Activated CD8-positive, alpha-beta T cell treated with anti-CD3 and anti-CD28 coated beads for 36 hours (primary cell): Measurements from ENCODE around the gene NCF2. TPM values are rescaled to one million over a fixed set of nuclear protein-coding genes. Genes with fewer than 3 reads are reported as not detected.

Experiments used
- ATAC-seq: fragments of 200-7000 bp; cut with Tn5 transposase; one replicate; pipeline ENCODE4 v1.10.0; 2021; ENCODE audit warnings: mild to moderate bottlenecking, moderate library complexity
- CTCF ChIA-PET: fragments of 350-600 bp; sonication (Branson Sonifier 250); formaldehyde crosslinking; loops from one replicate; lab custom pipeline; 2021; ENCODE audit warnings: antibody characterized with exemption; lab: Charles Lee
- POLR2A ChIA-PET: fragments of 350-600 bp; sonication (Branson Sonifier 250); formaldehyde crosslinking; loops from one replicate; lab custom pipeline; 2021; ENCODE audit warnings: antibody characterized with exemption; lab: Charles Lee
- DNase-seq: peaks from one replicate; pipeline ENCODE4 v3.0.0-alpha.2; 2020
- H3K27ac Mint-ChIP-seq: one replicate; pipeline ENCODE4 v1.8.0; 2021; ENCODE audit warnings: mild to moderate bottlenecking, mixed read lengths
- H3K27me3 Mint-ChIP-seq: one replicate; pipeline ENCODE4 v1.8.0; 2021; ENCODE audit warnings: mixed read lengths
- H3K36me3 Mint-ChIP-seq: one replicate; pipeline ENCODE4 v1.8.0; 2021; ENCODE audit warnings: low read depth, mixed read lengths
- H3K4me1 Mint-ChIP-seq: one replicate; pipeline ENCODE4 v1.8.0; 2021; ENCODE audit warnings: low read depth, mixed read lengths
- H3K4me3 Mint-ChIP-seq: one replicate; pipeline ENCODE4 v1.8.0; 2021; ENCODE audit warnings: mild to moderate bottlenecking, moderate library complexity, mixed read lengths
- H3K9me3 Mint-ChIP-seq: one replicate; pipeline ENCODE4 v1.8.0; 2021; ENCODE audit warnings: mixed read lengths
- CTCF ChIP-seq: fragments of 200-600 bp; IDR thresholded peaks from one replicate; pipeline ENCODE4 v1.8.0; 2022; ENCODE audit warnings: antibody characterized with exemption, mild to moderate bottlenecking
- intact Hi-C: fragments of 100-400 bp; cut with micrococcal nuclease; formaldehyde crosslinking; loops from one replicate; pipeline ENCODE4 v1.10.0; 2022
- total RNA-seq, 2 experiments: library from RNA; stranded (reverse); gene quantifications; one replicate each; pipeline ENCODE4 v1.2.3, GENCODE V29; 2021

Gene NCF2
- total RNA-seq, 2 experiments from 2014 or later, result 4.2 to 4.7 TPM

- POLR2A ChIA-PET, result interaction anchor here (1.1 kb wide), 1 partner anchor 14 kb away, joined by 4 read pairs; no protein-coding TSS in a partner anchor
Observed at GRCh38 chr1:183553331-183553730, 36.9 kb downstream of the NCF2 start.

GRCh38 chr1:183552891-183553290, 37.4 kb downstream of the NCF2 start:
- Mint-ChIP-seq H3K36me3 (peaks cover 28% of the 10 kb centered on the region), H3K27ac (peak overlapping the region; percentile 4), H3K27me3 (no peaks in the 10 kb centered on the region), H3K9me3 (no peaks in the 10 kb centered on the region), H3K4me3 (no peak overlapping the region), H3K4me1 (no peaks in the 10 kb centered on the region)
- ChIA-PET POLR2A (no interaction called here), CTCF (no interaction called here)
- TF ChIP-seq CTCF, result no peak
- intact Hi-C loops, result loop anchor here (5.0 kb wide), 1 partner anchor 69 kb away; no protein-coding TSS in a partner anchor
- ATAC-seq, result no peak
- no peak for DNase-seq

More at GRCh38 chr1:183553331-183553730, 36.9 kb downstream of the NCF2 start:
- H3K9me3 Mint-ChIP-seq, result no peaks in the 10 kb centered on the region
- H3K36me3 Mint-ChIP-seq, result peaks cover 28% of the 10 kb centered on the region
- H3K27ac Mint-ChIP-seq, result peak overlapping the region; percentile 4
- TF ChIP-seq CTCF, result no peak
- DNase-seq, result no peak
- H3K4me3 Mint-ChIP-seq, result no peak overlapping the region
- CTCF ChIA-PET, result interaction anchor here (1.2 kb wide), 1 partner anchor 132 kb away, joined by 3 read pairs; no protein-coding TSS in a partner anchor
- no peak for ATAC-seq
- intact Hi-C loops, result loop anchor here (5.0 kb wide), 1 partner anchor 69 kb away; no protein-coding TSS in a partner anchor
- no peaks in the 10 kb centered on the region for H3K27me3 Mint-ChIP-seq
- no peaks in the 10 kb centered on the region for H3K4me1 Mint-ChIP-seq

GRCh38 chr1:183552441-183552840, 37.8 kb downstream of the NCF2 start:
- CTCF ChIA-PET, result no interaction called here
- H3K9me3 Mint-ChIP-seq, result no peaks in the 10 kb centered on the region
- no peak for DNase-seq
- intact Hi-C loops, result loop anchor here (5.0 kb wide), 1 partner anchor 70 kb away; no protein-coding TSS in a partner anchor
- TF ChIP-seq CTCF, result no peak
- no peak overlapping the region for H3K27ac Mint-ChIP-seq
- POLR2A ChIA-PET, result no interaction called here
- no peaks in the 10 kb centered on the region for H3K4me1 Mint-ChIP-seq
- H3K27me3 Mint-ChIP-seq, result no peaks in the 10 kb centered on the region
- no peak for ATAC-seq
- H3K4me3 Mint-ChIP-seq, result no peak overlapping the region
- peaks cover 25% of the 10 kb centered on the region for H3K36me3 Mint-ChIP-seq

- Mint-ChIP-seq H3K27me3 (no peaks in the 10 kb centered on the region), H3K9me3 (no peaks in the 10 kb centered on the region), H3K36me3 (peaks cover 25% of the 10 kb centered on the region), H3K27ac (no peak overlapping the region), H3K4me1 (no peaks in the 10 kb centered on the region), H3K4me3 (no peak overlapping the region)
- CTCF ChIA-PET, result no interaction called here
- POLR2A ChIA-PET, result no interaction called here
- intact Hi-C loops, result loop anchor here (5.0 kb wide), 1 partner anchor 70 kb away; no protein-coding TSS in a partner anchor
- TF ChIP-seq CTCF, result no peak
- ATAC-seq, result no peak
- DNase-seq, result no peak
Observed at GRCh38 chr1:183551924-183552323, 38.3 kb downstream of the NCF2 start.

- ATAC-seq, result no peak
- CTCF ChIA-PET, result no interaction called here
- no peak for DNase-seq
- Mint-ChIP-seq H3K9me3 (no peaks in the 10 kb centered on the region), H3K36me3 (peaks cover 30% of the 10 kb centered on the region), H3K4me3 (no peak overlapping the region), H3K27ac (peak overlapping the region; percentile 73), H3K27me3 (no peaks in the 10 kb centered on the region), H3K4me1 (no peaks in the 10 kb centered on the region)
- POLR2A ChIA-PET, result no interaction called here
- intact Hi-C loops, result loop anchor here (5.0 kb wide), 1 partner anchor 71 kb away; no protein-coding TSS in a partner anchor
- TF ChIP-seq CTCF, result no peak
Observed at GRCh38 chr1:183550915-183551314, 39.3 kb downstream of the NCF2 start.
